ENCODE measurements around the gene ZBTB38. TPM values are rescaled to one million over a fixed set of nuclear protein-coding genes. Genes with fewer than 3 reads are reported as not detected.

The ZBTB38 gene
- total and polyA plus RNA-seq, 2 donors (not counting 3 experiments of a cell fraction or from before 2014, with no cell fraction given): 31.1 to 85.2 TPM

DNA sequence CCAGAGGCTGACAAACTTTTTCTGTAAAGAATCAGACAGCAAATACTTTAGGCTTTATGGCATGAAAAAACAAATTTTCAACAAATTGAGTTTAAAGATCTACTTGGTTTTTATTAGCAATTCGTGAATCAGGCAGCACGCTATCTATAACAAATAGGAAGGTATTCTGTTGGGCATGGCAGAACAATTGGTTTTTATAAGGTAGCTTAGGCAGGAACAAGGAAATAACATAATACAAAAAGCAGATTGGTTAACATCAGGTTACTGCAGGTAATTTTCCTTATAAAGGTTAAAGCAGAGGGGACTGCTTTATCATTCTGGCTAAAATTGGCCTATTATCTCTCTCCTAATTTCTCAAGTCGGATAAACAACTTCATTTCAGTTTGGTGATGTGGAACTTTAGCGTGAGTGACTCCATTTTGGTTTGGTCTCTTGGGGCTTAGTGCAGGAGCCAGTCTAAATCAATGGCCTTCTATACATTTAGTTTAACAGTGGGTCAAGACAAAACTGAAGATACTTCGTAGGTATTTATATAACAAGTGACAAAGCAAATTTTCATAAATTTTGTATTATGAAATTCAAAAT lies 26.8 kb downstream of the ZBTB38 start:
- Histone ChIP-seq H3K4me2 (ENCODE audit: insufficient read depth, low read length) (no peak overlapping the region), H3K36me3 (ENCODE audit: control insufficient read depth in 2 of 2, extremely low read depth in 1 of 2, insufficient read depth in 2 of 2, low read length in 2 of 2) (peaks cover 0 to 5% of the 10 kb centered on the region in 2 experiments), H3K4me3 (replicated peaks in 1 of 3; ENCODE audit: insufficient read depth in 1 of 3, low read depth in 1 of 3, low read length in 3 of 3) (no peak overlapping the region), H3K9ac (replicated peaks; ENCODE audit: extremely low read depth, insufficient read depth, low read length) (no peak overlapping the region), H4K20me1 (replicated peaks; ENCODE audit: control insufficient read depth, extremely low read depth, insufficient read depth, low read length) (no peaks in the 10 kb centered on the region), H3K79me2 (ENCODE audit: control insufficient read depth, insufficient read depth, low read length) (no peaks in the 10 kb centered on the region), H3K27me3 (ENCODE audit: control insufficient read depth in 2 of 2, insufficient read depth in 2 of 2, low read length in 2 of 2) (no peaks in the 10 kb centered on the region), H3K4me1 (ENCODE audit: control insufficient read depth, extremely low read depth, insufficient read depth, low read length) (no peaks in the 10 kb centered on the region), H3K9me1 (replicated peaks; ENCODE audit: control insufficient read depth, extremely low read depth, insufficient read depth, low read length) (no peaks in the 10 kb centered on the region), H3K27ac (ENCODE audit: insufficient read depth, low read depth, low read length) (no peak overlapping the region), H3K9me3 (replicated peaks; ENCODE audit: control insufficient read depth, insufficient read depth, low read length) (no peaks in the 10 kb centered on the region), H2AFZ (ENCODE audit: low read depth, low read length) (no peak overlapping the region)
- BruUV-seq (replicated peaks): no TSS peak
- intact Hi-C loops (cut with micrococcal nuclease) (no loop called here), dilution Hi-C loops (cut with MboI; ENCODE audit: extremely low pct_ligation_motif_present, low sequenced_read_pairs) (no loop called here)
- CTCF ChIA-PET: no interaction called here
- DNase-seq (ENCODE audit: low read depth, low spot score) (no peak), FAIRE-seq (no peak)
- POLR2A ChIA-PET: no interaction called here
- TF ChIP-seq POLR2AphosphoS5 (IDR thresholded peaks at IDR 0.05; ENCODE audit: insufficient read depth, low read depth, low read length) (no peak), MYC (IDR thresholded peaks at IDR 0.05; ENCODE audit: low read depth, low read length) (no peak), FOS (IDR thresholded peaks at IDR 0.05; ENCODE audit: borderline replicate concordance, insufficient read depth, low read length) (no peak), POLR2A (IDR thresholded peaks at IDR 0.05; ENCODE audit: low read depth, low read length) (no peak), GATA2 (IDR thresholded peaks at IDR 0.05; ENCODE audit: insufficient read depth, insufficient read length, low read depth, low read length) (no peak), JUN (IDR thresholded peaks at IDR 0.05; ENCODE audit: borderline replicate concordance, insufficient read depth, insufficient read length, low read depth) (no peak), EZH2 (IDR thresholded peaks at IDR 0.05; ENCODE audit: borderline replicate concordance, low read depth, low read length, severe bottlenecking) (no peak)
- TF ChIP-seq, protein P1, sequence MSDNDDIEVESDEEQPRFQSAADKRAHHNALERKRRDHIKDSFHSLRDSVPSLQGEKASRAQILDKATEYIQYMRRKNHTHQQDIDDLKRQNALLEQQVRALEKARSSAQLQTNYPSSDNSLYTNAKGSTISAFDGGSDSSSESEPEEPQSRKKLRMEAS (IDR thresholded peaks at IDR 0.05; ENCODE audit: insufficient read depth, insufficient read length): no peak
- TF ChIP-seq, protein P2, sequence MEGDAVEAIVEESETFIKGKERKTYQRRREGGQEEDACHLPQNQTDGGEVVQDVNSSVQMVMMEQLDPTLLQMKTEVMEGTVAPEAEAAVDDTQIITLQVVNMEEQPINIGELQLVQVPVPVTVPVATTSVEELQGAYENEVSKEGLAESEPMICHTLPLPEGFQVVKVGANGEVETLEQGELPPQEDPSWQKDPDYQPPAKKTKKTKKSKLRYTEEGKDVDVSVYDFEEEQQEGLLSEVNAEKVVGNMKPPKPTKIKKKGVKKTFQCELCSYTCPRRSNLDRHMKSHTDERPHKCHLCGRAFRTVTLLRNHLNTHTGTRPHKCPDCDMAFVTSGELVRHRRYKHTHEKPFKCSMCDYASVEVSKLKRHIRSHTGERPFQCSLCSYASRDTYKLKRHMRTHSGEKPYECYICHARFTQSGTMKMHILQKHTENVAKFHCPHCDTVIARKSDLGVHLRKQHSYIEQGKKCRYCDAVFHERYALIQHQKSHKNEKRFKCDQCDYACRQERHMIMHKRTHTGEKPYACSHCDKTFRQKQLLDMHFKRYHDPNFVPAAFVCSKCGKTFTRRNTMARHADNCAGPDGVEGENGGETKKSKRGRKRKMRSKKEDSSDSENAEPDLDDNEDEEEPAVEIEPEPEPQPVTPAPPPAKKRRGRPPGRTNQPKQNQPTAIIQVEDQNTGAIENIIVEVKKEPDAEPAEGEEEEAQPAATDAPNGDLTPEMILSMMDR (IDR thresholded peaks at IDR 0.05; ENCODE audit: extremely low read depth in 1 of 2, insufficient read depth in 1 of 2, low read depth in 1 of 2, low read length in 2 of 2): no peak

Data from endothelial cell of umbilical vein (primary cell).